ENCODE measurements around the gene PPM1H.

PPM1H gene

DNA sequence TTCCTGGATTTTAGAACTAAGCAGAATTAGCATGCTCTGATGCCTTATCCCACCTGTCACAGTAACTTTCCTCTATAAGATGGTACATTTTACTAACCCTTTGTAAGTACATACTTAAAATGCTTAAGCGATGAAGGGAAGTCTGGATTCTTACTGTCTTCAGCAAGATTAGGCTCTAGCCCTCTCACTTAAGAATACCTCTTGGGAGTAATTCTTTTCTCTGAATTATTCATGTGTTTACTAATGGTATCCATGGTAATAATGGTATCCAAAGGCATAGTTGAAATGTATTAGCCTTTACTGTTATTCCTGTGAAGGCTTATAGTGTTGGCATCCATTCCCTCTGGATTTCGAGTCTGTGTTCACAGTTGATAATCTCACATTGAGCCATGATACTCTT is 291.5 kb downstream of the PPM1H start:
- no peaks in the 10 kb centered on the region for H3K4me1 ChIP-seq (ENCODE audit: insufficient read depth, low read length, severe bottlenecking)
- H3K9me2 ChIP-seq (ENCODE audit: low read depth, low read length): no peaks in the 10 kb centered on the region
- no peak overlapping the region for H3K4me2 ChIP-seq (ENCODE audit: low read length)
- H3K79me2 ChIP-seq (ENCODE audit: insufficient read depth, low read length): no peaks in the 10 kb centered on the region
- no peaks in the 10 kb centered on the region for H3F3A ChIP-seq (ENCODE audit: insufficient read depth, low read length)
- H3K9ac ChIP-seq (ENCODE audit: low read length): no peak overlapping the region
- no peak for TF ChIP-seq EZH2 (IDR thresholded peaks at IDR 0.05; ENCODE audit: borderline replicate concordance, low read length)
- TF ChIP-seq CTCF (IDR thresholded peaks at IDR 0.05; ENCODE audit: low read length): no peak
- H2AFZ ChIP-seq (ENCODE audit: low read length): no peak overlapping the region
- H3K36me3 ChIP-seq (ENCODE audit: insufficient read depth, low read length): no peaks in the 10 kb centered on the region
- H3K27me3 ChIP-seq (ENCODE audit: insufficient read depth, low read length): no peaks in the 10 kb centered on the region
- no peaks in the 10 kb centered on the region for H3K9me3 ChIP-seq (ENCODE audit: low read length)
- H3K27ac ChIP-seq (ENCODE audit: low read depth, low read length, poor library complexity, severe bottlenecking): no peak overlapping the region
- no peaks in the 10 kb centered on the region for H4K20me1 ChIP-seq (ENCODE audit: insufficient read depth, low read length)
- no peak overlapping the region for H3K4me3 ChIP-seq (ENCODE audit: low read depth, low read length, poor library complexity, severe bottlenecking)

GRCh38 chr12:62642486-62642885 is 292.5 kb downstream of the PPM1H start:
- Histone ChIP-seq H3K79me2 (ENCODE audit: insufficient read depth, low read length) (no peaks in the 10 kb centered on the region), H3F3A (ENCODE audit: insufficient read depth, low read length) (no peaks in the 10 kb centered on the region), H3K27ac (ENCODE audit: low read depth, low read length, poor library complexity, severe bottlenecking) (no peak overlapping the region), H3K36me3 (ENCODE audit: insufficient read depth, low read length) (no peaks in the 10 kb centered on the region), H3K9ac (ENCODE audit: low read length) (no peak overlapping the region), H3K4me2 (ENCODE audit: low read length) (no peak overlapping the region), H3K27me3 (ENCODE audit: insufficient read depth, low read length) (no peaks in the 10 kb centered on the region), H3K9me2 (ENCODE audit: low read depth, low read length) (no peaks in the 10 kb centered on the region), H3K4me1 (ENCODE audit: insufficient read depth, low read length, severe bottlenecking) (no peaks in the 10 kb centered on the region), H2AFZ (ENCODE audit: low read length) (no peak overlapping the region), H4K20me1 (ENCODE audit: insufficient read depth, low read length) (no peaks in the 10 kb centered on the region), H3K4me3 (ENCODE audit: low read depth, low read length, poor library complexity, severe bottlenecking) (no peak overlapping the region), H3K9me3 (ENCODE audit: low read length) (no peaks in the 10 kb centered on the region)
- TF ChIP-seq CTCF (IDR thresholded peaks at IDR 0.05; ENCODE audit: low read length) (no peak), EZH2 (IDR thresholded peaks at IDR 0.05; ENCODE audit: borderline replicate concordance, low read length) (no peak)

GRCh38 chr12:62640910-62641448 is 294.0 kb downstream of the PPM1H start:
- no peaks in the 10 kb centered on the region for H3K27me3 ChIP-seq (ENCODE audit: insufficient read depth, low read length)
- TF ChIP-seq EZH2 (IDR thresholded peaks at IDR 0.05; ENCODE audit: borderline replicate concordance, low read length): no peak
- TF ChIP-seq CTCF (IDR thresholded peaks at IDR 0.05; ENCODE audit: low read length): no peak
- H3K9ac ChIP-seq (ENCODE audit: low read length): no peak overlapping the region
- H2AFZ ChIP-seq (ENCODE audit: low read length): no peak overlapping the region
- no peak overlapping the region for H3K4me3 ChIP-seq (ENCODE audit: low read depth, low read length, poor library complexity, severe bottlenecking)
- H3K27ac ChIP-seq (ENCODE audit: low read depth, low read length, poor library complexity, severe bottlenecking): no peak overlapping the region
- no peaks in the 10 kb centered on the region for H3K9me2 ChIP-seq (ENCODE audit: low read depth, low read length)
- no peaks in the 10 kb centered on the region for H3K36me3 ChIP-seq (ENCODE audit: insufficient read depth, low read length)
- H4K20me1 ChIP-seq (ENCODE audit: insufficient read depth, low read length): no peaks in the 10 kb centered on the region
- H3K4me2 ChIP-seq (ENCODE audit: low read length): no peak overlapping the region
- H3F3A ChIP-seq (ENCODE audit: insufficient read depth, low read length): no peaks in the 10 kb centered on the region
- H3K4me1 ChIP-seq (ENCODE audit: insufficient read depth, low read length, severe bottlenecking): no peaks in the 10 kb centered on the region
- H3K79me2 ChIP-seq (ENCODE audit: insufficient read depth, low read length): no peaks in the 10 kb centered on the region
- no peaks in the 10 kb centered on the region for H3K9me3 ChIP-seq (ENCODE audit: low read length)

All from OCI-LY1 (cell line).